ENCODE data around the gene DGKD. TPM values are rescaled to one million over a fixed set of nuclear protein-coding genes. Genes with fewer than 3 reads are reported as not detected.

The DGKD gene
- total and polyA plus RNA-seq, 2 donors (not counting 1 experiment from before 2014, with no cell fraction given): 224 to 396 TPM

DNA sequence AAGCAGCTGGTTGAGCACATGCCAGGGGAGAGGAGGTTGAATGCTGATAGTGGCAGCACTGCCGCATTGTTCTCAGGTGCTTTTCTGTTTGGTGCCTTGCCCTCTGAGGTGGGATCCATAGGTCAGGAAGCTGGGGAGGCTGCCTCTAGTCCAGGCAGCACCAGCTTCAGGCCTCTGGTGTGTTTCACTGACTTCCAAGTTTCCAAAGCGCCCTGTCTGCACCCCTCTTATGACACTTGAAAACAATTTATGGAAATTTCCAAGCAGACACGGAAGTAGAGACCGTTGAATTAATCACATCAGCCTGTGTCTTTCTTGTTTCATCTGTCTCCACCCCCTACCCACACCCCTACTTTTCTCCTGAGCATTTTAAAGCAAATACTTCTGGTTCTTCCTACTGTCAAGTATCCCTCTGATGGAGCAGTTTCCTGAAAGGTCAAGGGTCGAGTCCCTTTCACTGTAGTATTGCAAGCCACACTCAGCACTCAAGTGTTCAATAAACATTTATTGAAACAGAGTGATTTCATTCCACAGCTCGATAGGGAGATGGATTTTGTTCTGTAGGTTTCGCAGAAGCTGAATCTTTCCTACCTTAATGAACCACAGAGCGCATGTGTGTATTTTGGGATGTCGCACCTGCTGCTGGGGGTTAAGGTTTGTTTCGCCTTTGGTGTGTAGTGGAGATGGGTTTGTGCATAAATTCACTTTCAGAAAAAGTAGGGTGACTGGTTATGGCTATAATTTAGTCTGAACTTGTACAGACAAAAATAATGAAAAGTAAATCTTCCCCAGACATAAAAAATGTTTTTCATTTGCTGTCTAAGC, 21.4 kb downstream of the DGKD start:
- intact Hi-C loops (cut with micrococcal nuclease): no loop called here
- H4K20me1 ChIP-seq (ENCODE audit: control insufficient read depth, insufficient read depth, low read length, poor library complexity, severe bottlenecking): peaks cover 60% of the 10 kb centered on the region
- H3K4me3 Mint-ChIP-seq: peak overlapping the region; percentile 6
- H3K9me3 Mint-ChIP-seq (ENCODE audit: insufficient read depth): no peaks in the 10 kb centered on the region
- no peaks in the 10 kb centered on the region for H3K27me3 ChIP-seq (replicated peaks in 1 of 4; ENCODE audit: control extremely low read depth in 1 of 4, control insufficient read depth in 3 of 4, insufficient read depth in 4 of 4, low read length in 3 of 4)
- H2AFZ ChIP-seq (ENCODE audit: insufficient read depth, low read depth, low read length, poor library complexity, severe bottlenecking): no peak overlapping the region
- H3K27ac Mint-ChIP-seq: peak overlapping the region; percentile 64
- H3K4me3 ChIP-seq (ENCODE audit: control extremely low read depth in 1 of 5, extremely low read depth in 1 of 5, insufficient read depth in 1 of 5, low read depth in 2 of 5, low read length in 4 of 5): no peak overlapping the region
- CTCF ChIA-PET: interaction anchor here (1.6 kb wide), 2 partner anchors 10 to 29 kb away, joined by 5 to 6 read pairs; no protein-coding TSS in a partner anchor
- 72% methylated on average over 4 of the region's 10 CpGs for WGBS (ENCODE audit: insufficient coverage)
- peak overlapping the region in 1 of 2 donors; percentile 12 for H3K27ac ChIP-seq (ENCODE audit: low read length in 2 of 2)
- DNase-seq (no peak), ATAC-seq (ENCODE audit: low read depth) (no peak)
- no peaks in the 10 kb centered on the region for H3K27me3 Mint-ChIP-seq
- H3K9ac ChIP-seq (ENCODE audit: low read length): no peak overlapping the region
- peaks cover 65% of the 10 kb centered on the region for H3K4me1 Mint-ChIP-seq
- POLR2A ChIA-PET: no interaction called here
- peaks cover 9 to 60% of the 10 kb centered on the region in 2 experiments for H3K36me3 ChIP-seq (replicated peaks in 1 of 2; ENCODE audit: control extremely low read depth in 1 of 2, control insufficient read depth in 1 of 2, extremely low read depth in 1 of 2, insufficient read depth in 2 of 2, low read length in 1 of 2)
- H3K9me3 ChIP-seq (ENCODE audit: control extremely low read depth in 1 of 3, control insufficient read depth in 2 of 3, insufficient read depth in 1 of 3, low read length in 2 of 3): no peaks in the 10 kb centered on the region
- H3K4me1 ChIP-seq (ENCODE audit: control insufficient read depth in 2 of 2, insufficient read depth in 2 of 2, low read length in 2 of 2): peaks cover 53 to 56% of the 10 kb centered on the region in 2 donors
- H3K4me2 ChIP-seq (replicated peaks; ENCODE audit: low read depth, low read length, poor library complexity, severe bottlenecking): no peak overlapping the region
- peaks cover 99% of the 10 kb centered on the region for H3K79me2 ChIP-seq (ENCODE audit: control insufficient read depth, insufficient read depth, low read length)
- no peak for TF ChIP-seq EZH2 (IDR thresholded peaks at IDR 0.05; ENCODE audit: borderline replicate concordance, insufficient read depth, low read depth, low read length, poor library complexity, severe bottlenecking)
- TF ChIP-seq, protein P1, sequence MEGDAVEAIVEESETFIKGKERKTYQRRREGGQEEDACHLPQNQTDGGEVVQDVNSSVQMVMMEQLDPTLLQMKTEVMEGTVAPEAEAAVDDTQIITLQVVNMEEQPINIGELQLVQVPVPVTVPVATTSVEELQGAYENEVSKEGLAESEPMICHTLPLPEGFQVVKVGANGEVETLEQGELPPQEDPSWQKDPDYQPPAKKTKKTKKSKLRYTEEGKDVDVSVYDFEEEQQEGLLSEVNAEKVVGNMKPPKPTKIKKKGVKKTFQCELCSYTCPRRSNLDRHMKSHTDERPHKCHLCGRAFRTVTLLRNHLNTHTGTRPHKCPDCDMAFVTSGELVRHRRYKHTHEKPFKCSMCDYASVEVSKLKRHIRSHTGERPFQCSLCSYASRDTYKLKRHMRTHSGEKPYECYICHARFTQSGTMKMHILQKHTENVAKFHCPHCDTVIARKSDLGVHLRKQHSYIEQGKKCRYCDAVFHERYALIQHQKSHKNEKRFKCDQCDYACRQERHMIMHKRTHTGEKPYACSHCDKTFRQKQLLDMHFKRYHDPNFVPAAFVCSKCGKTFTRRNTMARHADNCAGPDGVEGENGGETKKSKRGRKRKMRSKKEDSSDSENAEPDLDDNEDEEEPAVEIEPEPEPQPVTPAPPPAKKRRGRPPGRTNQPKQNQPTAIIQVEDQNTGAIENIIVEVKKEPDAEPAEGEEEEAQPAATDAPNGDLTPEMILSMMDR (IDR thresholded peaks at IDR 0.05): no peak

DNA sequence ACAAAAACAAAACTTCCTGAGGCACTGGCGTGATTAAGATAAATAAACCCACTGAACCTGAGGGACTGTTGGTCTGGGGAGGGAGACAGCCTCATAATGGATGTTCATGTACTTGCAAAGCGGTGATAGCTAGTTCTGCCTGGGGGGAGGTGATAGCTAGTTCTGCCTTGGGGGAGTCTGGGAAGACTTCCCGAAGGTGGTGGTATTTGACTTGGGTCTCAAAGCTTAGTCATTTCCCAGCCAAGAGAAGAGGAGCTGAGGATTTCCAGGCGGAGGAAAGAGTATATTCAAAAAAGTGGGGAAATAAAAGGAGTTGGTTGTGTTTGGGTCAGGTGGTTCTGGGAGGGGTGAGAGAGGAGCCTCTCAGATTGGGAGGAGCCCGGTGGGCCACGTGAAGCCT, 24.7 kb downstream of the DGKD start:
- DNase-seq (no peak), ATAC-seq (ENCODE audit: low read depth) (no peak)
- ChIA-PET POLR2A (no interaction called here), CTCF (interaction anchor here (0.7 to 1.7 kb wide), 6 partner anchors 10 to 128 kb away, joined by 3 to 4 read pairs (median 3); partner anchors contain the start of gene ATG16L1)
- Mint-ChIP-seq H3K9me3 (ENCODE audit: insufficient read depth) (no peaks in the 10 kb centered on the region), H3K4me3 (peak overlapping the region; percentile 44), H3K27me3 (no peaks in the 10 kb centered on the region), H3K27ac (peak overlapping the region; percentile 51), H3K4me1 (peaks cover 75% of the 10 kb centered on the region)
- H3K36me3 ChIP-seq (replicated peaks in 1 of 2; ENCODE audit: control extremely low read depth in 1 of 2, control insufficient read depth in 1 of 2, extremely low read depth in 1 of 2, insufficient read depth in 2 of 2, low read length in 1 of 2): peaks cover 7 to 41% of the 10 kb centered on the region in 2 experiments
- H2AFZ ChIP-seq (ENCODE audit: insufficient read depth, low read depth, low read length, poor library complexity, severe bottlenecking): no peak overlapping the region
- no peak overlapping the region for H3K4me3 ChIP-seq (ENCODE audit: control extremely low read depth in 1 of 5, extremely low read depth in 1 of 5, insufficient read depth in 1 of 5, low read depth in 2 of 5, low read length in 4 of 5)
- peak overlapping the region; percentile 89 to 93 for H3K27ac ChIP-seq (ENCODE audit: low read length in 2 of 2)
- H3K9ac ChIP-seq (ENCODE audit: low read length): peak overlapping the region; percentile 9
- peaks cover 99% of the 10 kb centered on the region for H3K79me2 ChIP-seq (ENCODE audit: control insufficient read depth, insufficient read depth, low read length)
- H3K4me1 ChIP-seq (ENCODE audit: control insufficient read depth in 2 of 2, insufficient read depth in 2 of 2, low read length in 2 of 2): peaks cover 62 to 78% of the 10 kb centered on the region in 2 donors
- peak overlapping the region; percentile 69 for H3K4me2 ChIP-seq (replicated peaks; ENCODE audit: low read depth, low read length, poor library complexity, severe bottlenecking)
- intact Hi-C loops (cut with micrococcal nuclease): no loop called here
- H3K27me3 ChIP-seq (replicated peaks in 1 of 4; ENCODE audit: control extremely low read depth in 1 of 4, control insufficient read depth in 3 of 4, insufficient read depth in 4 of 4, low read length in 3 of 4): no peaks in the 10 kb centered on the region
- TF ChIP-seq, protein P1 (IDR thresholded peaks at IDR 0.05): no peak
- no peak for TF ChIP-seq EZH2 (IDR thresholded peaks at IDR 0.05; ENCODE audit: borderline replicate concordance, insufficient read depth, low read depth, low read length, poor library complexity, severe bottlenecking)
- WGBS (ENCODE audit: insufficient coverage): 87% methylated on average over 6 of the region's 6 CpGs
- H3K9me3 ChIP-seq (ENCODE audit: control extremely low read depth in 1 of 3, control insufficient read depth in 2 of 3, insufficient read depth in 1 of 3, low read length in 2 of 3): no peaks in the 10 kb centered on the region
- H4K20me1 ChIP-seq (ENCODE audit: control insufficient read depth, insufficient read depth, low read length, poor library complexity, severe bottlenecking): peaks cover 63% of the 10 kb centered on the region
